Measurements from ENCODE around the gene CCNG2. TPM values are rescaled to one million over a fixed set of nuclear protein-coding genes. Genes with fewer than 3 reads are reported as not detected.

CCNG2 gene
- total RNA-seq, 1 donor from 2014 or later: 9.6 TPM

GRCh38 chr4:77143091-77143490 is 13.9 kb upstream of the CCNG2 start:
- ATAC-seq (ENCODE audit: poor library complexity) (no peak), DNase-seq (no peak)

GRCh38 chr4:77145842-77146185 is 11.2 kb upstream of the CCNG2 start:
- ATAC-seq (ENCODE audit: poor library complexity) (no peak), DNase-seq (no peak)
- intact Hi-C loops (cut with DNase I): no loop called here

More at GRCh38 chr4:77143091-77143490, 13.9 kb upstream of the CCNG2 start:
- intact Hi-C loops (cut with DNase I): no loop called here

GRCh38 chr4:77146186-77147078 is 10.6 kb upstream of the CCNG2 start:
- intact Hi-C loops (cut with DNase I): no loop called here
- ATAC-seq (ENCODE audit: poor library complexity): no peak
- no peak for DNase-seq

GRCh38 chr4:77147079-77147782 is 9.8 kb upstream of the CCNG2 start:
- no peak for ATAC-seq (ENCODE audit: poor library complexity)
- intact Hi-C loops (cut with DNase I): no loop called here
- DNase-seq: no peak

GRCh38 chr4:77148078-77148477 is 8.9 kb upstream of the CCNG2 start:
- ATAC-seq (ENCODE audit: poor library complexity) (no peak), DNase-seq (no peak)
- intact Hi-C loops (cut with DNase I): no loop called here

GRCh38 chr4:77149789-77150188 is 7.2 kb upstream of the CCNG2 start:
- DNase-seq (no peak), ATAC-seq (ENCODE audit: poor library complexity) (no peak)
- intact Hi-C loops (cut with DNase I): no loop called here

- ATAC-seq (ENCODE audit: poor library complexity) (no peak), DNase-seq (no peak)
- intact Hi-C loops (cut with DNase I): no loop called here
Observed at GRCh38 chr4:77151241-77151640, 5.8 kb upstream of the CCNG2 start.

GRCh38 chr4:77152421-77152820 is 4.6 kb upstream of the CCNG2 start:
- DNase-seq: no peak
- intact Hi-C loops (cut with DNase I): no loop called here
- no peak for ATAC-seq (ENCODE audit: poor library complexity)

- no peak for ATAC-seq (ENCODE audit: poor library complexity)
- intact Hi-C loops (cut with DNase I): no loop called here
Observed at GRCh38 chr4:77153006-77153405, 4.0 kb upstream of the CCNG2 start.

GRCh38 chr4:77154065-77154464 is 2.9 kb upstream of the CCNG2 start:
- intact Hi-C loops (cut with DNase I): no loop called here
- DNase-seq (no peak), ATAC-seq (ENCODE audit: poor library complexity) (no peak)

More at GRCh38 chr4:77153006-77153405, 4.0 kb upstream of the CCNG2 start:
- DNase-seq: no peak

GRCh38 chr4:77154761-77155499 is 2.1 kb upstream of the CCNG2 start:
- DNase-seq (no peak), ATAC-seq (ENCODE audit: poor library complexity) (no peak)
- intact Hi-C loops (cut with DNase I): no loop called here

- DNase-seq: no peak
- no peak for ATAC-seq (ENCODE audit: poor library complexity)
- intact Hi-C loops (cut with DNase I): no loop called here
Observed at GRCh38 chr4:77155631-77156452, 1.2 kb upstream of the CCNG2 start.

- ATAC-seq (ENCODE audit: poor library complexity): peak; percentile 96
- intact Hi-C loops (cut with DNase I): no loop called here
- peak; percentile 92 for DNase-seq
Observed at GRCh38 chr4:77156533-77156911, 485 bp upstream of the CCNG2 start.

GRCh38 chr4:77157859-77158486 is 966 bp downstream of the CCNG2 start:
- intact Hi-C loops (cut with DNase I): no loop called here

GRCh38 chr4:77158487-77158861 is 1.5 kb downstream of the CCNG2 start:
- ATAC-seq (ENCODE audit: poor library complexity) (no peak), DNase-seq (no peak)
- intact Hi-C loops (cut with DNase I): no loop called here

More at GRCh38 chr4:77157859-77158486, 966 bp downstream of the CCNG2 start:
- ATAC-seq (ENCODE audit: poor library complexity) (peak; percentile 87), DNase-seq (peak; percentile 91)

GRCh38 chr4:77159806-77160205 is 2.8 kb downstream of the CCNG2 start:
- DNase-seq (no peak), ATAC-seq (ENCODE audit: poor library complexity) (no peak)
- intact Hi-C loops (cut with DNase I): no loop called here

GRCh38 chr4:77163641-77164040 is 6.6 kb downstream of the CCNG2 start:
- no peak for DNase-seq

GRCh38 chr4:77167173-77167572 is 10.2 kb downstream of the CCNG2 start:
- intact Hi-C loops (cut with DNase I): no loop called here
- no peak for DNase-seq
- ATAC-seq (ENCODE audit: poor library complexity): no peak

More at GRCh38 chr4:77163641-77164040, 6.6 kb downstream of the CCNG2 start:
- ATAC-seq (ENCODE audit: poor library complexity): no peak
- intact Hi-C loops (cut with DNase I): no loop called here

Measured in Right ventricle myocardium superior (tissue), 1 donor.